Upper lobe of right lung (tissue), 1 donor: ENCODE results near the gene DPEP1. TPM values are rescaled to one million over a fixed set of nuclear protein-coding genes. Genes with fewer than 3 reads are reported as not detected.

Experiments
- ATAC-seq: fragments of 200-7000 bp; cut with Tn5 transposase; one replicate; pipeline ENCODE4 v1.9.1; 2020; ENCODE audit warnings: mild to moderate bottlenecking, moderate library complexity
- DNase-seq: peaks from one replicate; pipeline ENCODE4 v3.0.0-alpha.2; 2020
- H3K27ac ChIP-seq: fragments of 200-600 bp; one replicate; pipeline ENCODE4 v1.8.0; 2022
- H3K27me3 ChIP-seq: fragments of 200-600 bp; one replicate; pipeline ENCODE4 v1.8.0; 2022; ENCODE audit warnings: mild to moderate bottlenecking
- H3K36me3 ChIP-seq: fragments of 200-600 bp; one replicate; pipeline ENCODE4 v1.8.0; 2022
- H3K4me1 ChIP-seq: fragments of 200-600 bp; one replicate; pipeline ENCODE4 v1.8.0; 2022
- H3K4me3 ChIP-seq: fragments of 200-600 bp; one replicate; pipeline ENCODE4 v1.8.0; 2022; ENCODE audit warnings: mild to moderate bottlenecking
- H3K9me3 ChIP-seq: fragments of 200-600 bp; one replicate; pipeline ENCODE4 v1.8.0; 2022
- CTCF ChIP-seq: fragments of 200-600 bp; IDR thresholded peaks from one replicate; pipeline ENCODE4 v1.8.0; 2022; ENCODE audit warnings: antibody characterized with exemption
- intact Hi-C: fragments of 100-400 bp; cut with DNase I; formaldehyde crosslinking; loops from one replicate; pipeline ENCODE4 v1.11.0; 2022
- total RNA-seq: library from RNA; stranded (reverse); fragmentation: NEBNext Ultra II Directional; extraction: Animal tissue kit (Norgen Biotek cat#: 25700); gene quantifications from one replicate; pipeline ENCODE4 v1.2.1, GENCODE V29; 2021
- donor health status: DM: no; HTN: yes; CAD: no; lungs with severe emphysema.

Gene DPEP1
- total RNA-seq, 1 donor from 2014 or later = 3.0 TPM

- Histone ChIP-seq H3K4me3 (no peak overlapping the region), H3K36me3 (no peaks in the 10 kb centered on the region), H3K27ac (peak overlapping the region; percentile 60), H3K9me3 (no peaks in the 10 kb centered on the region), H3K27me3 (no peaks in the 10 kb centered on the region), H3K4me1 (peaks cover 14% of the 10 kb centered on the region)
- DNase-seq = no peak
- no peak for ATAC-seq
- intact Hi-C loops = no loop called here
- TF ChIP-seq CTCF = no peak
These were observed 30.7 kb upstream of the DPEP1 start for GRCh38 chr16:89582614-89583196.

GRCh38 chr16:89583197-89583894 lies 30.1 kb upstream of the DPEP1 start:
- intact Hi-C loops = no loop called here
- no peaks in the 10 kb centered on the region for H3K27me3 ChIP-seq
- no peak overlapping the region for H3K27ac ChIP-seq
- DNase-seq = no peak
- H3K4me1 ChIP-seq = peaks cover 14% of the 10 kb centered on the region
- no peaks in the 10 kb centered on the region for H3K9me3 ChIP-seq
- H3K36me3 ChIP-seq = no peaks in the 10 kb centered on the region
- ATAC-seq = no peak
- no peak overlapping the region for H3K4me3 ChIP-seq
- no peak for TF ChIP-seq CTCF

- H3K4me3 ChIP-seq = no peak overlapping the region
- ATAC-seq (no peak), DNase-seq (no peak)
- no peaks in the 10 kb centered on the region for H3K36me3 ChIP-seq
- no peak for TF ChIP-seq CTCF
- intact Hi-C loops = no loop called here
- H3K27me3 ChIP-seq = no peaks in the 10 kb centered on the region
- H3K27ac ChIP-seq = no peak overlapping the region
- no peaks in the 10 kb centered on the region for H3K9me3 ChIP-seq
- peaks cover 14% of the 10 kb centered on the region for H3K4me1 ChIP-seq
These were observed 29.4 kb upstream of the DPEP1 start for GRCh38 chr16:89583895-89584644.

- Histone ChIP-seq H3K36me3 (no peaks in the 10 kb centered on the region), H3K4me1 (peaks cover 14% of the 10 kb centered on the region), H3K9me3 (no peaks in the 10 kb centered on the region), H3K4me3 (no peak overlapping the region), H3K27me3 (no peaks in the 10 kb centered on the region), H3K27ac (no peak overlapping the region)
- TF ChIP-seq CTCF = no peak
- DNase-seq = no peak
- intact Hi-C loops = no loop called here
- ATAC-seq = no peak
These were observed 28.5 kb upstream of the DPEP1 start for GRCh38 chr16:89584768-89585549.

GRCh38 chr16:89586218-89586617 lies 27.2 kb upstream of the DPEP1 start:
- intact Hi-C loops = no loop called here
- no peaks in the 10 kb centered on the region for H3K36me3 ChIP-seq
- H3K4me1 ChIP-seq = peaks cover 14% of the 10 kb centered on the region
- no peak for TF ChIP-seq CTCF
- ATAC-seq (no peak), DNase-seq (no peak)
- no peak overlapping the region for H3K4me3 ChIP-seq
- no peak overlapping the region for H3K27ac ChIP-seq
- no peaks in the 10 kb centered on the region for H3K27me3 ChIP-seq
- no peaks in the 10 kb centered on the region for H3K9me3 ChIP-seq
